Heart left ventricle (tissue), 13 donors: Measurements from ENCODE around the gene MYH11.

ENCODE experiments used
- CTCF ChIP-seq, 12 donors: fragments of 200-600 bp; sonication (generic) in 4 of 12; IDR thresholded peaks; one replicate each; pipeline versions ENCODE4 v1.5.0 to v1.8.0; 2018 to 2022; ENCODE audit warnings: antibody characterized with exemption in 12 of 12, mild to moderate bottlenecking in 5 of 12
- POLR2A ChIP-seq, 2 donors: fragments of 450-650 bp; IDR thresholded peaks; one replicate each; pipeline ENCODE4 v1.6.1; 2017; ENCODE audit warnings: antibody characterized with exemption in 2 of 2, mild to moderate bottlenecking in 2 of 2, moderate library complexity in 2 of 2
- donor health status: ischemic (EF 13 %, LVEDD 7.1; RV severe dilation, severe dysfunction).
- donor health status: DM: no; HTN: yes; CAD: no.
- donor health status: DM: no; HTN: no; CAD: no.
- donor health status: ischemic (EF 25% LVEDD 6.9; RV normal size, moderate dysfunction).
- donor health status: ischemic (EF 25% LVEDD 5.7; RV mildly dilated, moderate dysfunction).
- donor health status: ischemic (EF 35%, LVEDD 5.7; RV mildly dilated, moderate dysfunction).
- donor health status: nonischemic (EF 11% LVEDD 7.7; RV severe dilation, severe dysfunction).
- donor health status: DM: yes; HTN: yes; CAD: no.
- donor health status: PGD.
- donor health status: ischemic (EF 29% LVEDD 5.4; RV normal size, mild dysfunction).
- donor health status: nonischemic (EF 23%, LVEDD 6.1; RV moderate dilation, normal function).

DNA sequence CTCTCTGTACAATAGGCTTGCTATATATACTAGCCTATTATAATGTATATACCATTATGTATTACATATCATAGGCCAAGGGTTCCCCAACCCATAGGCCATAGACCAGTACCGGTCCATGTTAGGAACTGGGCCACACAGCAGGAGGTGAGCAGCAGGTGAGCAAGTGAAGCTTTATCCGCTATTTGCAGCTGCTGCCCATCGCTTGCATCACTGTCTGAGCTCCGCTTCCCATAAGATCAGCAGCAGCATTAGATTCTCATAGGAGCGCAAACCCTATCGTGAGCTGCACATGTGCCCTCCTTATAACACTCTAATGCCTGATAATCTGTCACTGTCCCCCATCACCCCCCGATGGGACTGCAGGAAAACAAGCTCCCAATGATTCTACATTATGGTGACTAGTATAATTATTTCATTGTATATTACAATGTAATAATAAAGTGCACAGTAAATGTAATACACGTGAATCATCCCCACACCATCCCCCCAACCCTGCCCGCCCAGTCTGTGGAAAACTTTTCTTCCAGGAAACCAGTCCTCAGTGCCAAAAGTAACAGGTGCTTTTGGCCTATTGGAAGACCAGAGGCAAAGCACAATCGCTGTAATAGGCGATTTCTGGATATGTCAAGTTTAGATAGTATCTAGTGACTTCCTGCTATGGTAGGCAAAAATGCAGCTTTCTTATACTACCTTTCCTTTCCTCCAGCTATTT is 84.1 kb downstream of the MYH11 start:
- TF ChIP-seq CTCF (IDR thresholded peaks at IDR 0.05) (no peak), POLR2A (IDR thresholded peaks at IDR 0.05) (no peak)
